ENCODE measurements around the gene EGLN2.
"Not testable (repeated sequence)": the region's sequence is repeated elsewhere in the genome, so short reads cannot be mapped to it uniquely, and the experiment has no call there.

EGLN2 gene

GRCh38 chr19:40829205-40829604, 30.2 kb downstream of the EGLN2 start:
- DNase-seq (ENCODE audit: insufficient read length, low spot score) = no peak
- FAIRE-seq = no peak
- TF ChIP-seq PAX5 (IDR thresholded peaks at IDR 0.05; ENCODE audit: insufficient read depth, low read length, severe bottlenecking) (no peak), SPI1 (IDR thresholded peaks at IDR 0.05; ENCODE audit: low read depth, low read length) (no peak), TAF1 (IDR thresholded peaks at IDR 0.05; ENCODE audit: low read depth, low read length) (no peak), POLR2A (IDR thresholded peaks at IDR 0.05; ENCODE audit: low read depth, low read length) (no peak), POU2F2 (IDR thresholded peaks at IDR 0.05; ENCODE audit: low read depth, low read length) (no peak), POLR2AphosphoS5 (IDR thresholded peaks at IDR 0.05; ENCODE audit: low read depth, low read length) (no peak)

GRCh38 chr19:40830741-40831140, 31.8 kb downstream of the EGLN2 start:
- FAIRE-seq = not testable (repeated sequence)

GRCh38 chr19:40831502-40832430, 32.8 kb downstream of the EGLN2 start:
- FAIRE-seq (no peak), DNase-seq (ENCODE audit: insufficient read length, low spot score) (no peak)
- TF ChIP-seq TAF1 (IDR thresholded peaks at IDR 0.05; ENCODE audit: low read depth, low read length) = no peak
- no peak for TF ChIP-seq SPI1 (IDR thresholded peaks at IDR 0.05; ENCODE audit: low read depth, low read length)
- no peak for TF ChIP-seq POU2F2 (IDR thresholded peaks at IDR 0.05; ENCODE audit: low read depth, low read length)
- TF ChIP-seq POLR2A (IDR thresholded peaks at IDR 0.05; ENCODE audit: low read depth, low read length) = no peak
- TF ChIP-seq POLR2AphosphoS5 (IDR thresholded peaks at IDR 0.05; ENCODE audit: low read depth, low read length) = no peak
- TF ChIP-seq PAX5 (IDR thresholded peaks at IDR 0.05; ENCODE audit: insufficient read depth, low read length, severe bottlenecking) = no peak

More at GRCh38 chr19:40830741-40831140, 31.8 kb downstream of the EGLN2 start:
- DNase-seq (ENCODE audit: insufficient read length, low spot score) = not testable (repeated sequence)

GRCh38 chr19:40832431-40832790, 33.4 kb downstream of the EGLN2 start:
- not testable (repeated sequence) for DNase-seq (ENCODE audit: insufficient read length, low spot score); FAIRE-seq

GRCh38 chr19:40833728-40834533, 34.9 kb downstream of the EGLN2 start:
- FAIRE-seq; DNase-seq (ENCODE audit: insufficient read length, low spot score): not testable (repeated sequence)

GRCh38 chr19:40836754-40837429, 37.9 kb downstream of the EGLN2 start:
- TF ChIP-seq POLR2A (IDR thresholded peaks at IDR 0.05; ENCODE audit: low read depth, low read length) = no peak
- no peak for TF ChIP-seq POU2F2 (IDR thresholded peaks at IDR 0.05; ENCODE audit: low read depth, low read length)
- no peak for TF ChIP-seq TAF1 (IDR thresholded peaks at IDR 0.05; ENCODE audit: low read depth, low read length)
- TF ChIP-seq SPI1 (IDR thresholded peaks at IDR 0.05; ENCODE audit: low read depth, low read length) = no peak
- no peak for TF ChIP-seq POLR2AphosphoS5 (IDR thresholded peaks at IDR 0.05; ENCODE audit: low read depth, low read length)
- no peak for TF ChIP-seq PAX5 (IDR thresholded peaks at IDR 0.05; ENCODE audit: insufficient read depth, low read length, severe bottlenecking)
- DNase-seq (ENCODE audit: insufficient read length, low spot score) = no peak
- no peak for FAIRE-seq

- FAIRE-seq = not testable (repeated sequence)
Measured at GRCh38 chr19:40838477-40838876, 39.5 kb downstream of the EGLN2 start.

GRCh38 chr19:40842012-40842411, 43.0 kb downstream of the EGLN2 start:
- not testable (repeated sequence) for DNase-seq (ENCODE audit: insufficient read length, low spot score); FAIRE-seq

More at GRCh38 chr19:40838477-40838876, 39.5 kb downstream of the EGLN2 start:
- DNase-seq (ENCODE audit: insufficient read length, low spot score) = not testable (repeated sequence)

GRCh38 chr19:40842997-40843652, 44.1 kb downstream of the EGLN2 start:
- peak; percentile 5 for FAIRE-seq
- DNase-seq (ENCODE audit: insufficient read length, low spot score) = not testable (repeated sequence)

GRCh38 chr19:40843653-40844052, 44.7 kb downstream of the EGLN2 start:
- not testable (repeated sequence) for DNase-seq (ENCODE audit: insufficient read length, low spot score)
- FAIRE-seq = peak; percentile 80

- FAIRE-seq; DNase-seq (ENCODE audit: insufficient read length, low spot score): not testable (repeated sequence)
Measured at GRCh38 chr19:40846722-40847121, 47.7 kb downstream of the EGLN2 start.

- DNase-seq (ENCODE audit: insufficient read length, low spot score); FAIRE-seq: not testable (repeated sequence)
Measured at GRCh38 chr19:40850277-40850676, 51.3 kb downstream of the EGLN2 start, which contains the start of gene CYP2A6. CYP2A6 (minus strand) TSS chr19:40850447; CDS start chr19:40850426, 21 bp downstream.

GRCh38 chr19:40852467-40853152, 53.6 kb downstream of the EGLN2 start:
- not testable (repeated sequence) for DNase-seq (ENCODE audit: insufficient read length, low spot score); FAIRE-seq

Data from GM12891 (cell line).